ENCODE measurements around the gene ADAMTS10. TPM values are rescaled to one million over a fixed set of nuclear protein-coding genes. Genes with fewer than 3 reads are reported as not detected.

The ADAMTS10 gene
- total and polyA plus RNA-seq, 2 of the 8 experiments (the other 6 are each of a cell fraction or from before 2014, with no cell fraction given): 6.9 to 17.4 TPM

GRCh38 chr19:8614455-8614854, 3.9 kb upstream of the ADAMTS10 start (continued):
- no peak for TF ChIP-seq FOSL1 (IDR thresholded peaks at IDR 0.05; ENCODE audit: insufficient read depth, low read depth, low read length)
- no peak for TF ChIP-seq USF2 (IDR thresholded peaks at IDR 0.05; ENCODE audit: low read length)
- no peak for TF ChIP-seq RXRA (IDR thresholded peaks at IDR 0.05; ENCODE audit: insufficient read depth, low read depth, low read length)
- no peak for TF ChIP-seq SRF (IDR thresholded peaks at IDR 0.05; ENCODE audit: low read depth, low read length)
- TF ChIP-seq BACH1 (IDR thresholded peaks at IDR 0.05; ENCODE audit: low read length): no peak
- no peak for TF ChIP-seq POU5F1 (IDR thresholded peaks at IDR 0.05; ENCODE audit: low read depth, low read length)
- TF ChIP-seq ASH2L (IDR thresholded peaks at IDR 0.05; ENCODE audit: low read length): no peak
